ENCODE results near the gene MED13. TPM values are rescaled to one million over a fixed set of nuclear protein-coding genes. Genes with fewer than 3 reads are reported as not detected.

MED13 gene
- total RNA-seq, 4 donors from 2014 or later = 79.8 to 88.4 (median 87.4) TPM

DNA sequence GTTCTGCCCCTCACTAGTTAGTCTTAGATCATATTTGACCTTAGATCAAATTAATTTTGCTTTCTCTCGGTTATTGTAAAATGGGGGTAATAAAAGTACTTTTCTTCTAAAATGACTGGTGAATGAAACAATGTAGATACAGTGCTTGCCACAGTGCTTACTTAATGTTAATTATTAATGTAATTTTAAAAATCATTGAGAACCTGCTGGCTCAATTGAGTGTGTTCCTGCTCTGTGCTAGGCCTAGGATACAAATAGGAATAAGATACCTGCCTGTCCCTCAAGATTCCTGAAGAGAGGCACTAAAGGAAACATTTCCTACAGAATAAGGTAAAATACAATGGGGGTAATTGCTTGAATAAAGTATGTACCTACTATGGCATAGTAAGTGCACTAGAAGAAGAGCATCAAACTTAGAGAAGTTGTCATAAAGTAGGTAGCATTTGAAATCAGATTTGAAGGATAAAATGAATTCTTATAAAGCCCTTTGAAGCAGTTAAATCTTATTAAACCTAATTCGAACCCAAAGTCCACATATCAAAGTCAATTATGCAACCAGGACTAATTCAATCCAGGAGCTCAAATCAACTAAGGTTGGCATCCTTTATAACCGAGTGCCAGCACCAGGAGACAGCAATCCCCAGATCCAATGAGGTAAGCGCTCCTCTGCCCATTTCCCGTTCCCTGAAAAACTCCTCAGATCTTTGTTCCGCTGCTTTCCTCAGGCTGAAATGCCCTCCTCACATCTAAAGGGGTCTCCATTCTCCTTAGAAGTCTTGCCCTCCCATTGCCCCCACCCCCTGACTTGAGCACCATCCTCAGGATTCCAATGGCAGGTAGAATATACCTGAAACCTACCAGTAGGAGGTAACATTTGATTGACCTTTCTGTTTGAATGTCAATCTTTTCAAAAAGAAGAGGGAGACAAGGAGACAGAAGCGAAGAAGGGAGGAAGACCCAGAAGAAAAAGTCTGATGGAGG, 2.4 kb upstream of the MED13 start:
- TF ChIP-seq, protein P1, sequence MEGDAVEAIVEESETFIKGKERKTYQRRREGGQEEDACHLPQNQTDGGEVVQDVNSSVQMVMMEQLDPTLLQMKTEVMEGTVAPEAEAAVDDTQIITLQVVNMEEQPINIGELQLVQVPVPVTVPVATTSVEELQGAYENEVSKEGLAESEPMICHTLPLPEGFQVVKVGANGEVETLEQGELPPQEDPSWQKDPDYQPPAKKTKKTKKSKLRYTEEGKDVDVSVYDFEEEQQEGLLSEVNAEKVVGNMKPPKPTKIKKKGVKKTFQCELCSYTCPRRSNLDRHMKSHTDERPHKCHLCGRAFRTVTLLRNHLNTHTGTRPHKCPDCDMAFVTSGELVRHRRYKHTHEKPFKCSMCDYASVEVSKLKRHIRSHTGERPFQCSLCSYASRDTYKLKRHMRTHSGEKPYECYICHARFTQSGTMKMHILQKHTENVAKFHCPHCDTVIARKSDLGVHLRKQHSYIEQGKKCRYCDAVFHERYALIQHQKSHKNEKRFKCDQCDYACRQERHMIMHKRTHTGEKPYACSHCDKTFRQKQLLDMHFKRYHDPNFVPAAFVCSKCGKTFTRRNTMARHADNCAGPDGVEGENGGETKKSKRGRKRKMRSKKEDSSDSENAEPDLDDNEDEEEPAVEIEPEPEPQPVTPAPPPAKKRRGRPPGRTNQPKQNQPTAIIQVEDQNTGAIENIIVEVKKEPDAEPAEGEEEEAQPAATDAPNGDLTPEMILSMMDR (IDR thresholded peaks at IDR 0.05) = no peak
- DNase-seq (ENCODE audit: low spot score) (no peak), ATAC-seq (ENCODE audit: low FRiP score) (no peak)

DNA sequence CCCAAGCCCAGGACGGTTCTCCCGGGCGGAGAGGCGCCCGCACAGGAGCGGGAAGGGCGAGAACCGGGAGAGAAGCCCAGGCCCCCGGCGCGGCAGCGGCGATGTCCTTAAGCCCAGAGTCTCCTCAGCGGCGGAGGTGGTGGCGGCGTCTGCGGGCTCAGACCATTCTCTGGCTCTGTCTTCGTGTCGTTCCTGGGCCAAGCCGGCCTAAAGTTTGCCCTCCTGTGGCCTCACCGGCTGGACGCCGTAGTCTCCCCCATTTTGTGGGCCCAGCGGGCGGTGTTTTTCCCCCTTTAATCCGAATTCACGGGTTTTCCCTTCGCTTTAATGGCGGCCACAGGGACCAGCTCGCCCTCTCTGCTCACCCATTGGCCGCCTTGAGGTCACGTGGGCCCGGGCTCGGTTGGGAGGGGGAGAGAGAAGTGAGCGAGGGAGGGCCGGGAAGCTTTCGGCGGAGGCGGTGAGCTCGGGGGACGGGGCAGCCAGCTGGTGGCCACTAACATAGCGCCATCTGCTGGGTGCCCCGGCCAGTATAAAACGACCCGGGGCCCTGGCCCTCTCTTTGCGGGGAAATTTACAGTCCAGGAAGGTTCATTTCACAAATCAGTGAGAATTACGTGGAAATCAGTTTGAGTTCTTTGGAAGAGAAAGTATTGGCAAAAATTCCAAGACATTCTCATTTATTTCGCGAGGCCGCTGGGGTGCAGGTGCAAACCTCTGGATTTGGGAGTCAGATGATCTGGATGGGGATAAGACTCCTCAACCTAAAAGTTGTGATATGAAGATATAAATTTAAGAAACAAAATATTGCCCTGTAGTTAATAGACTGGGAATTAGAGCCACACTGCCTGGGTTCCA, 762 bp upstream of the MED13 start:
- peak; percentile 98 for ATAC-seq (ENCODE audit: low FRiP score)
- TF ChIP-seq, protein P1 (IDR thresholded peaks at IDR 0.05) = peak in 1 of 3 donors; percentile 68
- peak; percentile 98 for DNase-seq (ENCODE audit: low spot score)

DNA sequence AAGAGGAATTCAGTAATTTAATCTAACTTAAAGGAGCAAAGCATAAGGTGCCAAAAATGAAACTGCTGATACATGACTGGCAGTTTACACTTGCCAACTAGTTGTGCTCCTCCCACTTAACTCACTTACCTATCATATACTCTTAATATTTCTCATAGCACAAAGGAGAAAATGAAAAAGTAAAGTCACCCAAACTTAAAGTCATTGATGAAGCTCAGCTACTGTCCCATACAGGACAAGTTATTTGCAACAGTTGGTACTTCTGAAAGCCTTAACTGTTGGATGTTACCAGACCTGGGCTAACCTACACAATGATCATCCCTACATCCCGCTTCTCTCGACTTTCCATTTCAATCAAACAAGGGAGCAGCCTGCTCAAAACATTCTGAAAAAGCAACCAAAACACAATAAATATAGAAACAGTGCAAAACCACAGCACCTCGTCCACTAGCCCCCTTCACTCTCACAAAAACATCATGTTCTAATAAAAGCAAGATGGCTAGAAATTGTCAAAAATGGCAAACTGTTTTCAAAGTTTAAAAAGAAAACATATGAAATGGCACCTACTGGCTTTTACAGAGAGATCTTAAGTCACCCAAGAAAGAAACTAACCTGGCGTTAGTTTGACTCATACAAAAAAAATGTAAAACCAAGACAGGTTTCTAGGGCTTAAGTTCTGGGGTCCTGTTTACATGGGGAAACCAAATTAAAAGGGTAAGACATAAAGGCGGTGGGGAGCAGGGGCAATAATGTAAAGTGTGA, 868 bp downstream of the MED13 start:
- DNase-seq (ENCODE audit: low spot score) = no peak
- ATAC-seq (ENCODE audit: low FRiP score) = no peak
- TF ChIP-seq, protein P1 (IDR thresholded peaks at IDR 0.05) = no peak

DNA sequence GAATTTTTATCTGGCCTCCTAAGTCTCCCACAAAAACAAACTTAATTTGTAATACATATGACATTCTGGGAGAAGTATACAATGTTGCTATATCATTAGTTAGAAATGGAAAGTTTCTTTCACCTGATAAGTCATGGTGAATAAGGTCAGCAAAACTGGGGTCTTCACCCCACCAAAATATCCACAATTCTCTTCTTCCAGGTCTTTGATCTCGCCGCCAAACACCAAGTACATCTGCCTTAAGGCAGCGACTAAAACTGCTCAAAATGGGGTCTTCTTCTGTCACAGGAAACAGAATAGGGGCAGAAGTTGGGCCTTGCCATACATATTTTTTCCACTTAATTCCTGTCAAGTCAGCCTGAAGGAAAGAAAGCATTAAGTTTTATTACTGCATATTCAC, 2.1 kb downstream of the MED13 start:
- DNase-seq (ENCODE audit: low spot score) = no peak
- TF ChIP-seq, protein P1 (IDR thresholded peaks at IDR 0.05) = no peak
- ATAC-seq (ENCODE audit: low FRiP score) = no peak

DNA sequence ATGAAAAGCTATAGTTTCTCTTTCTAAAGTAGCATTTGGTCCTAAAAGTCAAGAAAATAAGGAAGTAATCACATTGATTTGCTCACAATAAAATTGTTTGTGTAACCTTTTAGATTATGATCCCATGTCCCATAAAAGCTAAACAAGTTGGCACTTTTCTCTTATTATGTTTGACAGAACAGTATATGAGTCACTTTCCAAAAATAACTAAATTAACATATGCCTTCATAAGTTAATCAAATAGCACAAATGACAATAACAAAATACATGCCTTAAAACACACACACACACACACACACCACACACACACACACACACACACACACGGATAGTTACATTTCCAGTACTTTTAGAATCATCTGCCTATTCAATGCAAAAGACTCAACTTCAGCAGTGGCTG, 2.8 kb downstream of the MED13 start:
- no peak for DNase-seq (ENCODE audit: low spot score)
- TF ChIP-seq, protein P1 (IDR thresholded peaks at IDR 0.05) = no peak
- ATAC-seq (ENCODE audit: low FRiP score) = no peak

DNA sequence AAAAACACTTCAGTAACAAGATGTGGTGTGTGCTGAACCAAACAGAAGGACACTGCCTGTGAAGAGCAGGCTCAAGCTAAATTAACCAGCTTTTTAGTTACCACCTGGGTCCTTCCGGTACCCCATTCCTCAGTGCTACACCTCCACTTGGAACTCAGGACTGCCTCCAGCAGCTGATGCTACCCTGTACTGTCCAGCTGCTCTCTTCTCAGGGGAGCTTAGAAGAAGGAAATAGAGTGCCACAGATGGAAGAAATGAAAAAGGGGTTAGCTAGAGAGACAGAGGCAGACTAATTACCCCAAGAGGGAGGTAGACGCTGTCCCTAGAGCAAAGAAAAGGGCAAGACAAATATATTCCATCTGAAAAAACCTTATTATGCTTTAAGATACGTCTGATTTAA, 5.7 kb downstream of the MED13 start:
- ATAC-seq (ENCODE audit: low FRiP score) (no peak), DNase-seq (ENCODE audit: low spot score) (no peak)
- TF ChIP-seq, protein P1 (IDR thresholded peaks at IDR 0.05) = no peak
